ENCODE results near the gene ACAD10. TPM values are rescaled to one million over a fixed set of nuclear protein-coding genes. Genes with fewer than 3 reads are reported as not detected.

The ACAD10 gene
- total RNA-seq, 1 donor from 2014 or later = 18.3 TPM

DNA sequence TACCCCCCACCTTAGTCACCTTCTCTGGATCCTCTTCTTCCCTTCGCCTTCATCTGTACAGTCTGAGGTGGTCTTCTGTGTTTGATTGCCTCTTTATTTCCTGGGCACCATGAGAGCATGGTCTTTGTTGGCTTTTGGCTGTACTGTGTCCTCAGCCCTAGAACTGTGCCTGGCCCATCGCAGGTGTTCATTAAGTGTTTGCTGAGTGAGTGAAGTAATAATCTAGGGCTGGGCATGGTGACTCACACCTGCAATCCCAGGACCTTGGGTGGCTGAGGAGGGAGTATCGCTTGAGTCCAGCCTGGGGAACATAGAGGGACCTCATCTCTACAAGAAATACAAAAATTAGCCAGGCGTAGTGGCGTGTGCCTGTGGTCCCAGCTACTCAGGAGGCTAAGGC is 94.8 kb downstream of the ACAD10 start:
- Histone ChIP-seq H3K9me3 (ENCODE audit: control insufficient read depth in 3 of 3, low read length in 3 of 3) (peaks cover 0 to 3% (median 2%) of the 10 kb centered on the region in 3 donors), H3K27ac (ENCODE audit: low read depth, low read length) (no peak overlapping the region), H3K9ac (ENCODE audit: low read depth in 1 of 3, low read length in 3 of 3) (no peak overlapping the region), H3K27me3 (ENCODE audit: control insufficient read depth in 3 of 3, insufficient read depth in 3 of 3, low read length in 3 of 3) (no peaks in the 10 kb centered on the region), H3K4me1 (ENCODE audit: control insufficient read depth in 3 of 3, insufficient read depth in 3 of 3, low read length in 3 of 3) (peaks cover 18 to 25% (median 23%) of the 10 kb centered on the region in 3 donors), H3K4me3 (ENCODE audit: low read length in 3 of 3) (no peak overlapping the region), H3K36me3 (ENCODE audit: control insufficient read depth in 3 of 3, insufficient read depth in 3 of 3, low read length in 3 of 3) (peaks cover 31 to 44% (median 37%) of the 10 kb centered on the region in 3 donors)

DNA sequence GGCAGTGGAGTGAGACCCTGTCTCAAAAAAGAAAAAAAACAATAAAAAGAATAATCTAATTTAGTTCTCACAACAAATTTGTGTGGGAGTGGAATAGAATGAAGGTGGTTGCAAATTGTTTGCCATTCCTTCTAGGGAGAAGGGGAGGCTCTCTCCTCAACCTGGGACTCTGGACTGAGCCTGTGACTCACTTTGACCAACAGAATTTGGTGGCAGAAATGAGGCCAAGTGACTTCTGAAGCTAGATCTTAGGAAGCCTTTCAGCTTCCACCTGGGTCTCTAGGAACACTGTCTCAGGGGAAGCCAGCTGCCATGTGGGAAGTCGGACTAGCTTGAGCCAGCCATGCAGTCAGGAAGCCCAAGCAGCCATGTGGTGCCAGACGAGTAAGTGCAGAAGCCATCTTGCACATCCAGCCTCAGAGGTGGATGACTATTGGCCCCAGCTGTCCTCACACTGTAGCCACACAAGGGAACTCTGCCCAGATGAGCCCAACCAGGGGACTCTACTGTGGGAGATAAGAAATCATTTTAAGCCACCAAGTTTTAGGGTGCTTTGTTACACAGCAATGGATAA is 95.3 kb downstream of the ACAD10 start:
- Histone ChIP-seq H3K27me3 (ENCODE audit: control insufficient read depth in 3 of 3, insufficient read depth in 3 of 3, low read length in 3 of 3) (no peaks in the 10 kb centered on the region), H3K9ac (ENCODE audit: low read depth in 1 of 3, low read length in 3 of 3) (no peak overlapping the region), H3K36me3 (ENCODE audit: control insufficient read depth in 3 of 3, insufficient read depth in 3 of 3, low read length in 3 of 3) (peaks cover 31 to 44% (median 38%) of the 10 kb centered on the region in 3 donors), H3K4me3 (ENCODE audit: low read length in 3 of 3) (no peak overlapping the region), H3K9me3 (ENCODE audit: control insufficient read depth in 3 of 3, low read length in 3 of 3) (peaks cover 0 to 3% (median 2%) of the 10 kb centered on the region in 3 donors), H3K27ac (ENCODE audit: low read depth, low read length) (no peak overlapping the region), H3K4me1 (ENCODE audit: control insufficient read depth in 3 of 3, insufficient read depth in 3 of 3, low read length in 3 of 3) (peaks cover 12 to 20% (median 18%) of the 10 kb centered on the region in 3 donors)

DNA sequence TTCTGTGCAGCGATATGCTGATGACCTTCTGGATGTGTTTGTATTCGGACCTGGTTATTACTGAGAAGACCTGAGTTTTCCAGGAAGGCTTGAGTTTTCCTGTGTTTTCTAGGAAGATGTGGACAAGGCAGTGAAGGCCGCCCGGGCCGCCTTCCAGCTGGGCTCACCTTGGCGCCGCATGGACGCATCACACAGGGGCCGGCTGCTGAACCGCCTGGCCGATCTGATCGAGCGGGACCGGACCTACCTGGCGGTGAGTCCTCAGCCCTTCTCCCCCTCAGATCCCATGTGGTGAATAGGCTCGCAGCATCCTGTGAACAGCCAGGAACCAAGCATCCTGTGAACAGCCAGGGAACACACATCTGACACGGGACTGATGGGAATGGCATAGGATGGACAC is 97.2 kb downstream of the ACAD10 start:
- Histone ChIP-seq H3K36me3 (ENCODE audit: control insufficient read depth in 3 of 3, insufficient read depth in 3 of 3, low read length in 3 of 3) (peaks cover 31 to 53% (median 41%) of the 10 kb centered on the region in 3 donors), H3K4me3 (ENCODE audit: low read length in 3 of 3) (no peak overlapping the region), H3K4me1 (ENCODE audit: control insufficient read depth in 3 of 3, insufficient read depth in 3 of 3, low read length in 3 of 3) (peaks cover 0 to 8% (median 1%) of the 10 kb centered on the region in 3 donors)

DNA sequence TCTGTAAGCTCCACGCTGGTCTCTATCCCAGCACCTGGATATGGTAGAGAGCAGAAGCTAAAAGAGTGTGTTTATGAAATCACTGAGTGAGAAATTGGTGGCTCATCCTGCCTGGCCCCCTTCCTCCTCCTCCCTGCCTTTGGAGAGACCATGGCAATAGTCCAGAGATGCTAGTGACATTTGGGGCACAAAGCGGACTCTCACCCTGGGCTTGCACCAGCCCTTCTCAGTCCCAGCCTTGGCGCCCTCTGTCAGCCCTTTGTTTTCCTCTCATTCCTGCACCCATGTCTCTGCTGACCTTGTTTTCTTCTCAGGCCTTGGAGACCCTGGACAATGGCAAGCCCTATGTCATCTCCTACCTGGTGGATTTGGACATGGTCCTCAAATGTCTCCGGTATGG is 99.1 kb downstream of the ACAD10 start:
- Histone ChIP-seq H3K36me3 (ENCODE audit: control insufficient read depth in 3 of 3, insufficient read depth in 3 of 3, low read length in 3 of 3) (peaks cover 36 to 57% (median 47%) of the 10 kb centered on the region in 3 donors), H3K4me3 (ENCODE audit: low read length in 3 of 3) (no peak overlapping the region), H3K27ac (ENCODE audit: low read depth, low read length) (no peak overlapping the region), H3K9ac (ENCODE audit: low read depth in 1 of 3, low read length in 3 of 3) (no peak overlapping the region), H3K9me3 (ENCODE audit: control insufficient read depth in 3 of 3, low read length in 3 of 3) (peaks cover 0 to 3% (median 2%) of the 10 kb centered on the region in 3 donors), H3K4me1 (ENCODE audit: control insufficient read depth in 3 of 3, insufficient read depth in 3 of 3, low read length in 3 of 3) (peaks cover 0 to 12% (median 6%) of the 10 kb centered on the region in 3 donors), H3K27me3 (ENCODE audit: control insufficient read depth in 3 of 3, insufficient read depth in 3 of 3, low read length in 3 of 3) (no peaks in the 10 kb centered on the region)

More for the DNA sequence above, 97.2 kb downstream of the ACAD10 start:
- no peaks in the 10 kb centered on the region for H3K27me3 ChIP-seq (ENCODE audit: control insufficient read depth in 3 of 3, insufficient read depth in 3 of 3, low read length in 3 of 3)
- no peak overlapping the region for H3K9ac ChIP-seq (ENCODE audit: low read depth in 1 of 3, low read length in 3 of 3)
- peaks cover 0 to 3% (median 2%) of the 10 kb centered on the region in 3 donors for H3K9me3 ChIP-seq (ENCODE audit: control insufficient read depth in 3 of 3, low read length in 3 of 3)
- no peak overlapping the region for H3K27ac ChIP-seq (ENCODE audit: low read depth, low read length)

DNA sequence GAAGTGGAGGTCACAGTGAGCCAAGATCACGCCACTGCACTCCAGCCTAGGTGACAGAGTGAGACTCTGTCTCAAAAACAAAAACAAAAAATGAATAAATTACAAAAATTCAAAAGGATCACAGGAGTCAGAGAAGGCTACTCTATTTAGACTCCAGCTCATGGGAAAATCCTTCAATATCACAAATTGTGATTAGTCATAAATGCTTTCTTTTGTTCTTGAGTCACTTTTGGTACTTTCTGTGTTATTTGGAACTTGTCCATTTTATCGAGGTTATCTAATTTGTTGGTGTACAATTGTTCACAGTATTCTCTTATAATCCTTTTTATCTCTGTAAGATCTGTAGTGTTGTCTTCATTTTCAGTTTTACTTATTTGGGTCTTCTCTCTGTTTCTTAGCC is 99.8 kb downstream of the ACAD10 start:
- H3K27ac ChIP-seq (ENCODE audit: low read depth, low read length) = no peak overlapping the region
- H3K4me3 ChIP-seq (ENCODE audit: low read length in 3 of 3) = no peak overlapping the region
- H3K36me3 ChIP-seq (ENCODE audit: control insufficient read depth in 3 of 3, insufficient read depth in 3 of 3, low read length in 3 of 3) = peaks cover 38 to 59% (median 50%) of the 10 kb centered on the region in 3 donors
- no peak overlapping the region for H3K9ac ChIP-seq (ENCODE audit: low read depth in 1 of 3, low read length in 3 of 3)
- peaks cover 0 to 3% (median 2%) of the 10 kb centered on the region in 3 donors for H3K9me3 ChIP-seq (ENCODE audit: control insufficient read depth in 3 of 3, low read length in 3 of 3)
- peaks cover 0 to 12% (median 6%) of the 10 kb centered on the region in 3 donors for H3K4me1 ChIP-seq (ENCODE audit: control insufficient read depth in 3 of 3, insufficient read depth in 3 of 3, low read length in 3 of 3)
- H3K27me3 ChIP-seq (ENCODE audit: control insufficient read depth in 3 of 3, insufficient read depth in 3 of 3, low read length in 3 of 3) = no peaks in the 10 kb centered on the region

DNA sequence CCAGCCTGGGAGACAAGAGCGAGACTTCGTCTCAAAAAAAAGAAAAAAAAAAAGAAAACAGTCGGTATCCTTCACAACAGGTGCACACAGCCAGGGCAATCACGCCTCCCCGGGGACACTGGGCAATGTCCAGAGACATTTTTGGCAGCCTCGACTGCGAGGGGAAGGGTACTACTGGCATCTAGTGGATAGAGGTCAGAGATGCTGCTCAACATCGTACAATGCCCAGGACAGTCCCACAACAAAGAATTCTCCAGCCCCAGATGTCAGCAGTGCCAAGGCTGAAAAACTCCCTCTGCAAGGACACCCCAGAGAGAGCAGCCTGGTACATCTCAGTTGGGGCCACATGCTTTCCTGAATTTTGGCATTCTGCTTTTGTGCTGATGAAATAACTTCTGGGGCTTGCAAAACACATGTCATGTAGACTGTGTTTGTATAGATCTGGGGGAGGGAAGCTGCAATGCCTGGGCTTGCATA is 102.4 kb downstream of the ACAD10 start:
- Histone ChIP-seq H3K36me3 (ENCODE audit: control insufficient read depth in 3 of 3, insufficient read depth in 3 of 3, low read length in 3 of 3) (peaks cover 52 to 63% (median 57%) of the 10 kb centered on the region in 3 donors), H3K27ac (ENCODE audit: low read depth, low read length) (no peak overlapping the region), H3K27me3 (ENCODE audit: control insufficient read depth in 3 of 3, insufficient read depth in 3 of 3, low read length in 3 of 3) (no peaks in the 10 kb centered on the region), H3K4me3 (ENCODE audit: low read length in 3 of 3) (no peak overlapping the region), H3K9me3 (ENCODE audit: control insufficient read depth in 3 of 3, low read length in 3 of 3) (no peaks in the 10 kb centered on the region), H3K4me1 (ENCODE audit: control insufficient read depth in 3 of 3, insufficient read depth in 3 of 3, low read length in 3 of 3) (peaks cover 0 to 20% (median 12%) of the 10 kb centered on the region in 3 donors), H3K9ac (ENCODE audit: low read depth in 1 of 3, low read length in 3 of 3) (no peak overlapping the region)

DNA sequence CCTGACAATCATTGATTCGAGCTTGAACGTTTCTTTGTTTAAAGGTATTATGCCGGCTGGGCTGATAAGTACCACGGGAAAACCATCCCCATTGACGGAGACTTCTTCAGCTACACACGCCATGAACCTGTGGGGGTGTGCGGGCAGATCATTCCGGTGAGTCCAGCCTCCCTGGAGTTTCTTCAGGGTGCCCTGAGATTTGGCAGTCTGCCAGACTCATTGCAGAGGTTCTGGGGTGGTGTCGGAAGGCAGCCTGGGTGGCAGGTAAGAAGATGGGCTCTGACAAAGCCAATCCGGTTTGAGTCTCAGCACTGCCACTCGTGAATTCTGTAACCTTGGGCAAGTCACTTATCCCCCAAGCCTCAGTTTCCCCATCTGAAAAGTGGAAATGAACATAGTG is 103.9 kb downstream of the ACAD10 start:
- no peak overlapping the region for H3K27ac ChIP-seq (ENCODE audit: low read depth, low read length)
- no peak overlapping the region for H3K9ac ChIP-seq (ENCODE audit: low read depth in 1 of 3, low read length in 3 of 3)
- H3K4me3 ChIP-seq (ENCODE audit: low read length in 3 of 3) = no peak overlapping the region
- peaks cover 46 to 57% (median 51%) of the 10 kb centered on the region in 3 donors for H3K36me3 ChIP-seq (ENCODE audit: control insufficient read depth in 3 of 3, insufficient read depth in 3 of 3, low read length in 3 of 3)
- H3K4me1 ChIP-seq (ENCODE audit: control insufficient read depth in 3 of 3, insufficient read depth in 3 of 3, low read length in 3 of 3) = peaks cover 0 to 20% (median 12%) of the 10 kb centered on the region in 3 donors
- no peaks in the 10 kb centered on the region for H3K9me3 ChIP-seq (ENCODE audit: control insufficient read depth in 3 of 3, low read length in 3 of 3)
- H3K27me3 ChIP-seq (ENCODE audit: control insufficient read depth in 3 of 3, insufficient read depth in 3 of 3, low read length in 3 of 3) = no peaks in the 10 kb centered on the region

DNA sequence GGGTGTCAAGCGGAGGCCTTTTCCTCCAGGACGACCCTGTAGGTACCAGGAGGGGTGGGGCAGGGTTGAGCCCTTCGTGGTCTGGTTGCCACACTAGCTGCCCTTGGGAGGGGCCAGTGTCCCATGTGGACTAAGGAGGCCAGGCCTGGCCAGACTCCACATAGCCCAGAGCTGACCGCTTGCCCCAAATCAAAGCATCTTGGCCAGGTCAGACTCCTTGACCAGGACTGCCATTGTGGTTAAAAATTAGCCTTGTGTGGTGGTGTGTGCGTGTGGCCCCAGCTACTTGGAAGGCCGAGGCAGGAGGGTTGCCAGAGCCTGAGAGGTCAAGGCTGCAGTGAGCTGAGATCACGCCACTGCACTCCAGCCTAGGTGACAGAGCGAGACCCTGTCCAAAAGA is 105.7 kb downstream of the ACAD10 start:
- no peak overlapping the region for H3K27ac ChIP-seq (ENCODE audit: low read depth, low read length)

DNA sequence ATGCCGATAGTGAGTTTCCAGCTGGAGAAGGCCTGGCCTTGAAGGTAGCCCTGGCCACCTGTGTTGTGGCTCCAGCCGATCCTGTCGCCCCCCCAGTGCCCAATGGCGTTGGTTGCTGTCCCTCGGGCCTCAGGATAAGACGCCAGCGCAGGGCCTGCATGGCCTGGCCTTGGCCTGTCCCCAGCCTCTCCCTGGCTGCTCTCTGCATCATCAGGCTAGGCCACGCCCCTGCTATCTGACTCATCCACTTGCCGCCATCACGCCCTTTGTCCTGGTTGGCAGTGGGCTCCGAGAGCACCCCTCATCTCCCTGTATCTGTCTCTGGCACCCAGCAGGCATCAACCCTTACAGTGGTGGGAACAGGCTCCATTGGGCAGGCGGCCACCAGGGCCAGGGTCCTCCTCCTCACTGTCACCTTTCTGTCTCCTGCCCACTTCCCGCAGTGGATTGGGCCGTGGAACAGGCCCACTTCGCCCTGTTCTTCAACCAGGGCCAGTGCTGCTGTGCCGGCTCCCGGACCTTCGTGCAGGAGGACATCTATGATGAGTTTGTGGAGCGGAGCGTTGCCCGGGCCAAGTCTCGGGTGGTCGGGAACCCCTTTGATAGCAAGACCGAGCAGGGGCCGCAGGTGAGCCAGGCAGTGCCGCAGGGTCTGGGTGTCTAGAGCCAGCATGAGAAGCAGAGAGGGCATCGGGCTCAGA is 106.5 kb downstream of the ACAD10 start:
- Histone ChIP-seq H3K4me1 (ENCODE audit: control insufficient read depth in 3 of 3, insufficient read depth in 3 of 3, low read length in 3 of 3) (peaks cover 0 to 16% (median 12%) of the 10 kb centered on the region in 3 donors), H3K36me3 (ENCODE audit: control insufficient read depth in 3 of 3, insufficient read depth in 3 of 3, low read length in 3 of 3) (peaks cover 39 to 49% (median 49%) of the 10 kb centered on the region in 3 donors), H3K4me3 (ENCODE audit: low read length in 3 of 3) (no peak overlapping the region), H3K27me3 (ENCODE audit: control insufficient read depth in 3 of 3, insufficient read depth in 3 of 3, low read length in 3 of 3) (no peaks in the 10 kb centered on the region), H3K9ac (ENCODE audit: low read depth in 1 of 3, low read length in 3 of 3) (no peak overlapping the region), H3K27ac (ENCODE audit: low read depth, low read length) (no peak overlapping the region), H3K9me3 (ENCODE audit: control insufficient read depth in 3 of 3, low read length in 3 of 3) (no peaks in the 10 kb centered on the region)

More for the DNA sequence above, 105.7 kb downstream of the ACAD10 start:
- H3K4me1 ChIP-seq (ENCODE audit: control insufficient read depth in 3 of 3, insufficient read depth in 3 of 3, low read length in 3 of 3) = peaks cover 0 to 20% (median 12%) of the 10 kb centered on the region in 3 donors
- no peak overlapping the region for H3K9ac ChIP-seq (ENCODE audit: low read depth in 1 of 3, low read length in 3 of 3)
- H3K36me3 ChIP-seq (ENCODE audit: control insufficient read depth in 3 of 3, insufficient read depth in 3 of 3, low read length in 3 of 3) = peaks cover 40 to 57% (median 49%) of the 10 kb centered on the region in 3 donors
- no peaks in the 10 kb centered on the region for H3K9me3 ChIP-seq (ENCODE audit: control insufficient read depth in 3 of 3, low read length in 3 of 3)
- no peaks in the 10 kb centered on the region for H3K27me3 ChIP-seq (ENCODE audit: control insufficient read depth in 3 of 3, insufficient read depth in 3 of 3, low read length in 3 of 3)
- H3K4me3 ChIP-seq (ENCODE audit: low read length in 3 of 3) = no peak overlapping the region

DNA sequence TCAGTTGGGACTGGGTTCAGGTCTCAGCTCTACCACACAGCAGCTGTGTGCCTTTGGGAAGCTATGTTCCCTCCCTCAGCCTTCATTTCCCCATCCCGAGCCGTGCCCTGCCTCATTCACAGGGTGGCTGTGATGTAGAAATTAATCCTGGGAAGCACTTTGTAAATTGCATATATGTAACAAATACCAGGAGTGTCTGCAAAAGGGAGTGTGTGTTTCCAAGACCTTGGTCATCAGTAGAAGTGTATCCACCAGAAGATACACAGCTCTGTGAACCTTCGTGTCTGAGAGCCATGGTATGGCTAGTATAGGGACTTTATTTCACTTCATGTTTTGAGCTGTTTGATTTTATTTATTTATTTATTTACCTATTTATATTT is 107.0 kb downstream of the ACAD10 start:
- Histone ChIP-seq H3K4me1 (ENCODE audit: control insufficient read depth in 3 of 3, insufficient read depth in 3 of 3, low read length in 3 of 3) (peaks cover 0 to 15% (median 12%) of the 10 kb centered on the region in 3 donors), H3K27ac (ENCODE audit: low read depth, low read length) (no peak overlapping the region), H3K4me3 (ENCODE audit: low read length in 3 of 3) (no peak overlapping the region), H3K9ac (ENCODE audit: low read depth in 1 of 3, low read length in 3 of 3) (no peak overlapping the region), H3K27me3 (ENCODE audit: control insufficient read depth in 3 of 3, insufficient read depth in 3 of 3, low read length in 3 of 3) (no peaks in the 10 kb centered on the region), H3K36me3 (ENCODE audit: control insufficient read depth in 3 of 3, insufficient read depth in 3 of 3, low read length in 3 of 3) (peaks cover 41 to 53% (median 50%) of the 10 kb centered on the region in 3 donors), H3K9me3 (ENCODE audit: control insufficient read depth in 3 of 3, low read length in 3 of 3) (no peaks in the 10 kb centered on the region)
